HG03571 (cell line): ENCODE data around the gene SLFN5.
"Not testable (repeated sequence)": the region's sequence is repeated elsewhere in the genome, so short reads cannot be mapped to it uniquely, and the experiment has no call there.

Experiments used
- ATAC-seq: cut with Tn5 transposase; IDR thresholded peaks from one replicate; pipeline ENCODE4 v1.9.1; 2021; ENCODE audit not compliant: unreplicated experiment

SLFN5 gene

DNA sequence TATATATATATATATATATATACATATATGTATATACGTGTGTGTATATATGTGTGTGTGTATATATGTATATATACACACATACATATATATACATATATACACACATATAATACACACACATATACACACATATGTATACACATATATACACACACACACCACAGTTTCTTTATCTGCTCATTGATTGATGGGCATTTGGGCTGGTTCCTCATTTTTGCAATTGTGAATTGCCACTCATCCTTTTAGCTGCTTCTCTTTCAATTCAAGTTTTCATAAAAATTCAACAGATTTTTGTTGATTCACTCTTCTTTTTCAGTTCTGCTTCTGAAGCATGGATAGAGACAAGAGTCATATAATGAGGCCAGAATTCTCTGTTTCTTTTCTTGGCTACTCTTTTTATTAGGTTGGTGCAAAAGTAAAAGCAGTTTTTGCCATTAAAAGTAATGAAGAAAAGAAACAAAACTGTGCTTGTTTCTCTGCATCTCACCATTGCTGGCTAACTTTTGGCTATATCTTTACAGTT lies 44.5 kb downstream of the SLFN5 start:
- no peak for ATAC-seq

DNA sequence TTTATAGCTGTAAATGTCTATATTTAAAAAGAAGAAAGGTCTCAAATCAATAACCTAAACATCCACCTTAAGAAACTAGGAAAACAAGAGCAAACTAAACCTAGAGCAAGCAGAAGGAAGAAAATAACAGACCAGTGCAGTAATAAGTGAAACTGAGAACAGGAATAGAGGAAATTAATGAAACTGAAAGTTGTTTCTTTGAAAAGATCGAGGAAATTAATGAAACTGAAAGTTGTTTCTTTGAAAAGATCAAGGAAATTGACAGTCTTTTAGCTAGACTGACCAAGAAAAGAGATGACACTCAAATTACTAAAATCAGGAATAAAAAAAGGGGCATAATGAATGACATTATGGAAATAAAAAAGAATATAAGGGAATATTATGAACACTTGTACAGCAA lies 46.4 kb downstream of the SLFN5 start:
- ATAC-seq = no peak

DNA sequence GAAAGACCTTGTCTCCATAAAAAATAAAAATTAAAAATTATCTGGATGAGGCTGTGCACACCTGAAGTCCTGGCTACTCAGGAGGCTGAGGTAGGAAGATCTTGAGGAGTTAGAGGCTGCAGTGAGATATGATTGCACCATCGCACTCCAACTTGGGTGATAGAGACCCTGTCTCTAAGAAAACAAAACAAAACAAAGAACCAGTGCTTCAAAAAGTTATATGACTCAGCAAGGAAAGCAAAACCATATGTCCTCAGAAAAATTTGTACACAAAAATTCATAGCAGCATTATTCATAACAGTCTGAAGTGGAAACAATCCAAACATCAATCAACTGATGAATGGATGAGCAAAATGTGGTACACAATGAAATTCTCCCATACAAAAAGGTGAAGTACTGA lies 48.9 kb downstream of the SLFN5 start:
- no peak for ATAC-seq

DNA sequence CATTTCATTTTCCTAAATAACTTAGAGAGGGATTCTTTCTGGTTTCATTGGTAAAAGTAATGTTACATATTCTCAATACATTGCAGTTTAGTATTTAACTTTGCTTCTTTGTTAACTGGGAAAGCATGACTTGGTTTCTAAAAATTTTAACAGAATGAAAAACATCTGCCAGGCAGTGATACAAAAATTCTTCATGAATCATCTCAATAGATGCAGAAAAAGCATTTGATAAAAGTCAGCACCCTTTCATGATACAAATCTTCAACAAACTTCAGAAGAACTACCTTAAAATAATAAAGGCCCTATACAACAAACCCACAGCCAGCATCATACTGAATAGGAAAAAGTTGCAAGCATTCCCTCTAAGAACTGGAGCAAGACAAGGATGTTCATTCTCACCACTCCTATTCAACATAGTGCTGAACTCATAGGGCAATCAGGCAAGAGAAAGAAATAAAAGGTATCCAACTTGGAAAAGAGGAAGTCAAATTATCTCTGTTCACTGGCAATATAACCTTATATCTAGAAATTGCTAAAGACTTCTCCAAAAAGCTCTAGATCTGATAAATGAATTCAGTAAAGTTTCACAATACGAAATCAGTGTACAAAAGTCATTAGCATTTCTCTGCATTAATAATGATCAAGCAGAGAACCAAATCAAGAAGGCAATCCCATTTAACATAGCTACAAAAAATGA lies 50.4 kb downstream of the SLFN5 start:
- no peak for ATAC-seq

DNA sequence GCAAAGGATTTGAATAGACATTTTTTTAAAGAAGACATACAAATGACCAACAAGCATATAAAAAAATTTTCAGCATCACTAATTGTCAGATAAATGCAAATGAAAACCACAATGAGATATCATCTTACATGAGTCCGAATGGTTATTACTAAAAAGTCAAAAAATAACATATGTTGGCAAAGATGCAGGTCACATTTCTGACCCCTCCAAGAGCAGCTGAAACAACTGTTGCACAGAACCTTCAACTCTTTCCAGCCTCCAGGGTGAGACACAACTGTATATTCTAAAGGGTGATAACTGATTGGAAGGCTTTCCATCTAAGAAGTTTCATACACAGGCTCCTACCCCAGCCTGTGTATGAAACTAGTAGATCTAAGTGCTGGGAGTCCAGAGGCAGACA lies 51.9 kb downstream of the SLFN5 start:
- ATAC-seq = no peak

DNA sequence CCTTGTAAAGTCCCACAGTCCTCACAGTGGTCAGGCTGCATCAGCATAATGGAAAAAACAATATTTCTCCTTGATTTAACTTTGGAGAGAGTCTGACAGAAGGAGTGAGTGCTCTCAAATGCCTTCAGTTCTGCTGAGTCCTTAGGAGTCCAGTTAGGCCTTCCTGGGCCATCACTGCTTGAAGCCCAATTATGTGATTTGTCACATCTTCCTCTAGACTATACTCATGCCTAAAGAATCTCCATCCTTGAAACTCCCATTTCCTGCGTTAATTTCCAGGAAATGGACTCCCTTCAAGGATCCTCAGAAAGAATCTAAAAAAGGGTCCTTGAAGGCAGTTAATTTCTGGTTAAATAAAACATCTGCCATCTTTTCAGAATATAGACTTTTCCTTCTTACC lies 52.8 kb downstream of the SLFN5 start:
- ATAC-seq = no peak

DNA sequence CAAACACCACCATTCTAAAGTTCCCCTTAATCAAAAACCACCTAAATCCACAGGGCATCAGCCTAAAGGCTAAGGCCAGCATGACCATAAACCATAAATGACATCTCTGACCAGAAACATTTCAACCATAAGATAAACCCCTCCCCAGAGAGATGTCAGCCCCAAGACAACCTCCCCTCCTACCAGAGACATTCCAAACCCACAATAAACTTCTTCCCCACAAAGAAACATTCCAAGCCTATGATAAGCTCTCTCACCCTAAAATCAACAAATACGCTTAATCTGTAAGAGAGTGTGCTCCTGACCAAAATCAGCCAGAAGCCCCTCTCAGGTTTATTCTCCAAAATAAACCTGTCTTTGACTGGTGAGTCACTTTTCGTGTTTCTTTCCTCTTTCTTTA lies 54.8 kb downstream of the SLFN5 start:
- ATAC-seq = no peak

DNA sequence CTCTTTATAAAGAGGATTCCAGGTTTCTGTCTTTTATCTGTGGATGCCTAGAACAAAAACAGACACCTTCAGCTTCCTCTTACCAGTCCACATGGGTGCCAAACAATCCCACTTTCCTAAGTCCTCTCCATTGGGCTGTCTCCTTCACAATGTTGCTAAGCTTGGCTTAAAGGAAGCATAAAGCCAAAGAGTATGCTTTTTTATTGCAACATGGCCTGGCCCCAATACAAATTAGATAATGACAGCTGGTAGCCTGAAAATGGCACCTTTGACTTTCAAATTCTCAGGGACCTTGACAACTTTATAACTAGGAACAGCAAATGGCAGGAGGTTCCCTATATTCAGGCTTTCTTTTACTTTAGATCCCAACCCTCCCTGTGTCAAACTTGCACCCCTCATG lies 55.8 kb downstream of the SLFN5 start:
- no peak for ATAC-seq

DNA sequence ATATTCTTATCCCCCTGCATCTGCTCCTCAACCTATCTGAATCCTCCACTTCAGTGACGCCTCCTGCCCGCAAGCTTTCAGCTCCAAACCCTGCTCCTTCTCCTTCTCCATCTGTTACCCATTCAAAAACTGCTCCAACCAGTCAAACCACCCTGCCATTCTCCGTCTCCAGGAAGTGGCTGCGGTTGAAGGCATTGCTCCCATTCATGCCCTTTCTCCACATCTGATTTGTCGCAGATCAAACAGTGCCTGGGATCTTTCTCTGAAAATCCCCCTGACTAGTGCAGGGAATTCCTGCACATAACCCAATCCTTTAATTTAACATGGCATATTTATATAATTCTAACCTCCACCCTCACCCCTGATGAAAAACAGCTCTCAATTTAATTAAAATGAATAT lies 56.3 kb downstream of the SLFN5 start:
- ATAC-seq = no peak

DNA sequence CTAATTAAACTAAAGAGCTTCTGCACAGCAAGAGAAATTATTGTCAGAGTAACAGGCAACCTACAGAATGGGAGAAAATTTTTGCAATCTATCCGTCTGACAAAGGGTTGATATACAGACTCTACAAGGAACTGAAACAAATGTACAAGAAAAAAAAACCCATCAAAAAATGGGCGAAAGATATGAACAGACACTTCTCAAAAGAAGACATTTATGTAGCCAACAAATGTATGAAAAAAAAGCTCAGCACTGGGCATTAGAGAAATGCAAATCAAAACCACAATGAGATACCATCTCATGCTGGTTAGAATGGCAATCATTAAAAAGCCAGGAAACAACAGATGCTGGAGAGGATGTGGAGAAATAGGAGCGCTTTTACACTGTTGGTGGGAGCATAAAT lies 66.5 kb downstream of the SLFN5 start:
- ATAC-seq = not testable (repeated sequence)

DNA sequence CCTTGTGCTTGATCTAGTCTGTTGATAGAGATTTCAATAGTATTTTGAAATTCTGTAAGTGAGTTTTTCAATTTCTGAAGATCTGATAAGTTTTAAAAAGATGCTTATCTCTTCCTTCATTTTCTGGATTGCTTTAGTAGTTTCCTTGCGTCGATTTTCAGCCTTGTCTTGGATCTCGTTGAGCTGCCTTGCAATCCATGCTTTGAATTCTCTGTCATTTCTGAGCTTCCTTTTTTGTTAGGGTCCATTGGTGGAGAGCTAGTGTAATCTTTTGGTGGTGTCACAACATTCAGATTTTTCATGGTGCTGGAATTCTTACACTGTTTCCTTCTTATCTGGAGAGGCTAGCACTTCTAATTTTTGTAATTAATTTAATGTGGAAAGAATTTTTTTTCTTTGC lies 69.5 kb downstream of the SLFN5 start:
- ATAC-seq = no peak

DNA sequence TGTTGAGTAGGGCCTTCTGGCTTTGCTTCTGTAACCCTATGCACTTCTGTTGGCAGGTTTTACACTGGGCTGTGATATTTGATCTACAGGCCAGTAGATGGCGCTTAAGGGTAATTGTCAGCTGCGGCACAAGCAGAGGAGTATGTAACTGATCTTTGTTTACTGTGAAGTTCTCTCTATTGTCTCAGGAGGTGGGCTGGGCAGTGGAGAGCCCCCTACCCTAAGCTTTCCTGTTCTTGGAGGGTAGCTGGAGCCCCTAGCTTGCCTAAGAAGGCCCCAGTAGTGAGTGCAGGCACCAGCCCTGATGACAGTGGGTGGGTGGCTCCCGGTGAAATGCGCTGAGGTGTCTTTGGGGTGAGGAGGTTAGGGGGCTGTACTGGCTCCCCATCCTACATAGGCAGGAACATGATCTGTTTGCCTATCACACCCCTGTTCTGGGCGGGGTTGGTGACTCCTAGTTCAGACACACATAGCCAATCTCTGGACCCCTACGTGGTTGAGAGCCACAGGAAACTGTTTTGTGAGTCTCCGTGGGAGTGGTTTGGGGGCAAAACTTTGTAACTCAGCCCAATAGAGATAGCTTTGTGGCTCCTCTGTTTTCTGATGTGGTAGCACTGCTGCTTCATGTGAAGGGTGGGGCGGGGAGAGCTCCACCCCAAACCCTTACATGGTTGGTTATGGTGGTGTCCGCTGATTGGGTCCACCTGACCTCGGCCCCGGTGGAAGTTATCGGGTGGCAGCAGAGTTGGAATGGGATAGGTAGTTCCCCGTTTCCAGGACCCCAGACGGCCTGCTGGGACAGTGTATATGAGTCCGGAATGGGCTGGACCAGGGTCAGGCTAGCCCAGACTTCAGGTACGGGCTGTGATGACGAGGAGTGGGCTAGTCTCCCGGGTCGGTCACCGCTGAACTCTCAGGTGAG lies 70.2 kb downstream of the SLFN5 start:
- no peak for ATAC-seq

DNA sequence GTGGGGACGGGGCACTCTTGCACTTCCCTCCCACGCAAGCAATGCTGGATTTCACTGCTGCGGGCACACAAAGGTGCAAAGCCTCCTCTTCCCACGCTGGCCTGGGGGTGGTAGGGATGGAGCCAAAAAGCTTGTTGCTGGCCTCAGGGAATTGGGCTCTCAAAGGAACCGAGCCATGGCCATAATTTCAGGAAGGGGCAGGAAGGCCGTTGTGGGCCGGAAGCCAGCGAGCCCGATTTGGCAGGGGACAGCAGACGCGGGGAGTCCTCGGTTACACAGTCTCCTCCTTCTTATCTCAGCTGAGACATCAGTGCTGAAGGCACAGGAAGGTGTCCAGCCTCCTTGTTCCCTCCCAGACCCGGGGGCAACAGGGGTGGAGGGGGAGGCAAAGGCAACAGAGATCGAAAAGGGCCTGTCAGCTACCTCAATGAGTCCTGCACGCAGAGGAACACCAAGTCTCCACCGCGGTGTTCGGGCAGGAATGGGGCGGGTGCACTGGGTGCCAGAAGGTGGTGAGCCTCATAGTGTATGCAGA lies 71.1 kb downstream of the SLFN5 start:
- no peak for ATAC-seq

DNA sequence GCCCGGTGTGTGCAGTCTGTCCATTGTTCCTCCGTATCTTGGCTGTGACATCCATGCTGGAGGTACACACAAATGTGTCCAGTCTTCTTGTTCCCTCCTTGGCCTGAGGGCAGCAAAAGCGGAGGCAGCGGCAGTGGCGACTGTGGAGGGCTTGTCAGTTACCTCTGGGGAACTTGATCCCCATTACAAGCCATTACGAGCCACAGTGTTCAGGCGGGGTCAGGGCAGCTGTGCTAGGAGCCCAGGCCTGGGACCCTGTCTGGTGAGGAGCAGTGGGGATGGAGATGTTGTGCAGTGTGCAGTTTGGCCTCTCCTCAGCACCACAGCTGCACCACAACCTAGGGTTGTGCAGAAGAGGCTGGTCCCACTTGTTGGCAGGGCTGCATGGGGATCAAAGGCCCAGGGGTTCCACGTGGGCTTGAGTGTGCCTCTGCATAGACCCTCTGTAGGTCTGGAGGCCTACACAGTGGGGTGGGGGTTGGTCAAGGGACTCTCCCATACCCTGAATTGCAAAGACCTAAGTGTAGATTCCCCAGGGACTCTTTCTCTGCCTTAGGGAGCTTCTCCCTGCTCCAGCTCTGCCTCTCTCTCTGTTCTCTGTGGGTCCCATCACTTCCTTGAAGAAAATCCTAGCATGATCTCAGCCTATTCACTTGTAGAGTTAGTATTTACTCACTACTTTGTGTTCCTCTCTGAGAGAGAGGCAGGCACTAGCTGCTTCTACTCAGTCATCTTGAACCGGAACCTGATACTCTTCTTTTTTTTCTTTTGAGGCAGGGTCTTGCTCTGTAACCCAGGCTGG lies 71.7 kb downstream of the SLFN5 start:
- ATAC-seq = no peak

DNA sequence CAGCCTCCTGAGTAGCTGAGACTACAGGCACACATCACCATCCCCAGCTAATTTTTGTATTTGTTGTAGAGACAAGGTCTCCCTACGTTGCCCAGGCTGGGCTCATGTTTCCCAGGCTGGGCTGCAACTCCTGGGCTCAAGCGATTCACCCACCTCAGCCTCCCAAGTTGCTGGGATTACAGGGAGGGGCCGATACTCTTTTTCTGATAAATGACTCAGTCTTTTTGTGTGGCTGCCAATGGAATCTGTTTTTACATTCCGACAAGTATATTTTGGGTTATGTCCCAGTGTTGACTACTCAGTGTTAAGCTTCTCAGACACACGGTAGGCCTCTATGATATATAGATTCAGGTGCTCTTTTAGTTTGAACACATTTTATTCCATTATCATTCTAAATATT lies 72.4 kb downstream of the SLFN5 start:
- ATAC-seq = no peak

DNA sequence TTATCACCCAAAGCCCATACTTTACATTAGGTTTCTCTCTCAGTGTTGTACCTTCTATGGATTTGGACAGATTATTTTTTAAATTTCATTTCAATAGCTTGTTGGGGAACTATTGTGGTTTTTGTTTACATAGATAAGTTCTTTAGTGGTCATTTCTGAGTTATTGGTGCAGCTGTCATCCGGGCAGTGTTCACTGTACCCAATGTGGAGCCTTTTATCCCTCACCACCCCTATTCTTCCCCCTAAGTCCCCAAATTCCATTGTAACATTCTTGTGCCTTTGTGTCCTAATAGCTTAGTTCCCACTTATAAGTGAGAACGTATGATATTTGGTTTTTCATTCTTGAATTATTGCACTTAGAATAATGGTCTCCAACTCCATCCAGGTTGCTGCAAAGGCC lies 73.1 kb downstream of the SLFN5 start:
- ATAC-seq = no peak

DNA sequence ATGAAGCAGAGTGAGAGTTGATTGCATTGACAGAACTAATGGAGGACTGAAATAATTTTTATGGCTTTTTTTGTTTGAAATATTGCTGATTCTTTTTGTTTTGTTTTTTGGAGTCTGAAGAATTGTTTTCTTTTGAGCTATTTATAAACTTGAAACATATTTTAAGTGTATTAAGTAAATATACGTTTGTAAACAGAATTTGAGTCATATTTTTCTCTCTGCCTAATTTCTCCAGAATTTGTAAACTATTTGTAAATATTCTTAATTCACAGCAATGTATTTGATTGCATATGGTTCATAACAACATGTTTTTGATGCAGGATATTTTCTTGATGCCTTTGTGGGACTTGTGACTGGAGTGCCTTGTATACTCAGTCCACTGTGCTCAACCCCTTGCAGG lies 79.9 kb downstream of the SLFN5 start:
- no peak for ATAC-seq
